ENCODE results near the gene PHC3.

DNA sequence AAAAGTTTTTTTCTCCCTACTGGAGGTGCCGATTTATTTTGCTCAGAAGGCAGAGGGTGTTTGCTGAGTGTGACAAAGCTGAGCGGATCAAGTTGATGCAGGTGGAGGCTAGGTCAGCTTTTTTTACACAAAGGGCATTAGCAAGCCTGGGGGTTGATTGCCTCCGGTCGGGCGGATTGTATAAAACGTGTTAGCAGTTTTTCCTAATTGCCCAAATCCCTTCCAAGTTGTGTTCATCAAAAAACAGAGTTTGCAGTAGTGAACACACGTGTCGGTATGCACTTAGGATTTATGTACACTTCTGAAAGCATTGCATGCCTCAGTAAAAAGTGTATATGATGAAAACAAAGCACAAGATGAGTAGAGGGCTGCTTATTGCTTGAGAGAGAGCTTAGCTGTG is 141.1 kb downstream of the PHC3 start:
- TF ChIP-seq, protein P1, sequence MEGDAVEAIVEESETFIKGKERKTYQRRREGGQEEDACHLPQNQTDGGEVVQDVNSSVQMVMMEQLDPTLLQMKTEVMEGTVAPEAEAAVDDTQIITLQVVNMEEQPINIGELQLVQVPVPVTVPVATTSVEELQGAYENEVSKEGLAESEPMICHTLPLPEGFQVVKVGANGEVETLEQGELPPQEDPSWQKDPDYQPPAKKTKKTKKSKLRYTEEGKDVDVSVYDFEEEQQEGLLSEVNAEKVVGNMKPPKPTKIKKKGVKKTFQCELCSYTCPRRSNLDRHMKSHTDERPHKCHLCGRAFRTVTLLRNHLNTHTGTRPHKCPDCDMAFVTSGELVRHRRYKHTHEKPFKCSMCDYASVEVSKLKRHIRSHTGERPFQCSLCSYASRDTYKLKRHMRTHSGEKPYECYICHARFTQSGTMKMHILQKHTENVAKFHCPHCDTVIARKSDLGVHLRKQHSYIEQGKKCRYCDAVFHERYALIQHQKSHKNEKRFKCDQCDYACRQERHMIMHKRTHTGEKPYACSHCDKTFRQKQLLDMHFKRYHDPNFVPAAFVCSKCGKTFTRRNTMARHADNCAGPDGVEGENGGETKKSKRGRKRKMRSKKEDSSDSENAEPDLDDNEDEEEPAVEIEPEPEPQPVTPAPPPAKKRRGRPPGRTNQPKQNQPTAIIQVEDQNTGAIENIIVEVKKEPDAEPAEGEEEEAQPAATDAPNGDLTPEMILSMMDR (IDR thresholded peaks at IDR 0.05; ENCODE audit: poor library complexity, severe bottlenecking), result no peak
- TF ChIP-seq SMC3 (conservative IDR thresholded peaks at IDR 0.05; ENCODE audit: poor library complexity) (no peak), EZH2 (IDR thresholded peaks at IDR 0.05; ENCODE audit: borderline replicate concordance, insufficient read depth, low read length, poor library complexity, severe bottlenecking) (no peak)

Data from neural cell (in vitro differentiated cells).